Suppressor macrophage (primary cell): ENCODE data around the gene HTATSF1.

ENCODE experiments used
- DNase-seq, 4 experiments: peaks; one replicate each; pipeline ENCODE4 v3.0.0-alpha.2; 2020 to 2022
- total RNA-seq, 17 experiments: gene quantifications; one replicate each; lab custom pipeline; 2026; ENCODE audit warnings: mixed read lengths in 6 of 17, inconsistent platforms in 3 of 17; lab: John Stamatoyannopoulos, UW

Gene HTATSF1, protein sequence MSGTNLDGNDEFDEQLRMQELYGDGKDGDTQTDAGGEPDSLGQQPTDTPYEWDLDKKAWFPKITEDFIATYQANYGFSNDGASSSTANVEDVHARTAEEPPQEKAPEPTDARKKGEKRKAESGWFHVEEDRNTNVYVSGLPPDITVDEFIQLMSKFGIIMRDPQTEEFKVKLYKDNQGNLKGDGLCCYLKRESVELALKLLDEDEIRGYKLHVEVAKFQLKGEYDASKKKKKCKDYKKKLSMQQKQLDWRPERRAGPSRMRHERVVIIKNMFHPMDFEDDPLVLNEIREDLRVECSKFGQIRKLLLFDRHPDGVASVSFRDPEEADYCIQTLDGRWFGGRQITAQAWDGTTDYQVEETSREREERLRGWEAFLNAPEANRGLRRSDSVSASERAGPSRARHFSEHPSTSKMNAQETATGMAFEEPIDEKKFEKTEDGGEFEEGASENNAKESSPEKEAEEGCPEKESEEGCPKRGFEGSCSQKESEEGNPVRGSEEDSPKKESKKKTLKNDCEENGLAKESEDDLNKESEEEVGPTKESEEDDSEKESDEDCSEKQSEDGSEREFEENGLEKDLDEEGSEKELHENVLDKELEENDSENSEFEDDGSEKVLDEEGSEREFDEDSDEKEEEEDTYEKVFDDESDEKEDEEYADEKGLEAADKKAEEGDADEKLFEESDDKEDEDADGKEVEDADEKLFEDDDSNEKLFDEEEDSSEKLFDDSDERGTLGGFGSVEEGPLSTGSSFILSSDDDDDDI
- total RNA-seq = 21.4 to 67.7 (median 42.9) reads per million in 17 experiments

- peak in 2 of 4 experiments; percentile 12 to 27 for DNase-seq
Observed at GRCh38 chrX:136497556-136498052, at the start of gene HTATSF1. TSS of gene HTATSF1 (plus strand) at chrX:136497592. CDS start at chrX:136497685, 93 bp downstream.

GRCh38 chrX:136447968-136448367, 49.4 kb upstream of the HTATSF1 start:
- no peak for DNase-seq

- DNase-seq = no peak
Observed at GRCh38 chrX:136450050-136450830, 47.2 kb upstream of the HTATSF1 start.

DNA sequence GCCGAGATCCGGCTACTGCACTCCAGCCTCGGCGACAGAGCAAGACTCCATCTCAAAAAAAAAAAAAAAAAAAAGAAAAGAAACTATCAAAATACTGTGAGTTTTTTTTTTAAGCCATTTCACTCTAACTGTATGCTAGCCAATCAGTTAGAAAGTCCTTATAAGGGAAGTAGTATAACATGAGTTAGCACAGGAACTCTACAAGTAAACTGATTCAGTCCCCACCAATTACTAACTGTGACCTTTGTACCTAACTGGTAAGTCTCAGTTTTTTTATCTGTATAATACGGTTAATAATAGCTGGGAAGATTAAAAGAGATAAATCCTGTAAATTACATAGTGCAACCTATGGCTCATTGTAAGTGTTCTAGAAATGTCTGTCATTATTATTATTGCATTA, 44.8 kb upstream of the HTATSF1 start:
- DNase-seq = no peak

DNA sequence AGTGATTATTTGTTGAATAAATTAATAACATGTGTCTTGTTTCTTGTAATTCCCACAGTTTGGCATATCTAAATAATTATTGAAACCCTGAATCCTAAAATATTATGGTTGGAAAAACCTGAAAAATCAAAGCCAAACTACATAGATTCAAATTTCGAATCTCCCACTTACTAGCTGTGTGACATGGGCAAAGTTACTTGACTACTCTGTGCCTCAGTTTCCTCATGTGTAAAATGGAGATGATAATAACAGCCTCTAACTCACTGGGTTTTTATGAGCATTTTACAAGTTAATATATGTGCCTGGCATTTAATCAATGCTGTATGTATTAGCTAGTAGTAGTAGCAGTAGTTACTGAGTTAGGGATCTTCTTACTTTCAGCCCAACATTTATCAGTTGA, 44.3 kb upstream of the HTATSF1 start:
- DNase-seq = no peak

- no peak for DNase-seq
Observed at GRCh38 chrX:136453771-136454170, 43.6 kb upstream of the HTATSF1 start.

- no peak for DNase-seq
Observed at GRCh38 chrX:136456133-136456532, 41.3 kb upstream of the HTATSF1 start.

GRCh38 chrX:136457303-136457917, 40.0 kb upstream of the HTATSF1 start:
- no peak for DNase-seq

- no peak for DNase-seq
Observed at GRCh38 chrX:136464589-136464988, 32.8 kb upstream of the HTATSF1 start.

DNA sequence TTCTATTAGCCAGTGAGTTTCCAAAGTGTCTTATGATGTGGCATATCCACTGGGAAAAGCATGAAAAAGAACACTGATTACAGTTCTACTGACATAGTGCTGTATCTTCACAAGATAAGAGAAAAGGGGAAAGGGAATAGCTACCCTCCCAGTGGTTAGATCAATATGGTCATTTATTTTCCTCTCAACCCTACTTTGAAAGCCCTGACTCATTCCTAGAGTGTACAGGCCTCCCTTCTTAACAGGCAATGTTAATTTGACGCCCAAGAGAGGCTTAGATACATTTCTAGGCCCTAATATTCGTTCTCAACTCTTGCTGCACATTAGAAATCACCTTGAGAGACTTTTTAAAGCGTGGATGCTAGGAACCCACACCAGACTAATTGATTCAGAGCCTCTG, 30.1 kb upstream of the HTATSF1 start:
- DNase-seq = no peak

- no peak for DNase-seq
Observed at GRCh38 chrX:136468391-136469103, 28.8 kb upstream of the HTATSF1 start.

DNA sequence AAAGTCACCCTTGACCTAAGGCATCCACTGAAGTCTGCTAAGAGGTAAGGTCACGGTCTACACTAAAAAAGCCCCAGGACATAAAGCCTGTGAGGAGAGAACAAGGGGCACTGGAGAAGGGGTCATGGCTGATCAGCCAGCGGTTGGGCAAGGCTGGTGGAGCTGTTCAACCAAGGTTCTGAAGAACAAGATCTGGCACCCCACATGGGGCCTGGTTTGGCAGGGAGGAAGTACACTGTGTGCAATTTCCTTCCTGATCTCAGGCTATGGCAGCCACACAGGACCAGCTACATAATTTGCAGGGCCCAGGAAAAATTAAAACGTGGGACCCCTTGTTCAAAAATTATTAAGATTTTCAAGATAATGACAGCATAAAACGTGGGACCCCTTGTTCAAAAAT, 23.7 kb upstream of the HTATSF1 start:
- DNase-seq = no peak

DNA sequence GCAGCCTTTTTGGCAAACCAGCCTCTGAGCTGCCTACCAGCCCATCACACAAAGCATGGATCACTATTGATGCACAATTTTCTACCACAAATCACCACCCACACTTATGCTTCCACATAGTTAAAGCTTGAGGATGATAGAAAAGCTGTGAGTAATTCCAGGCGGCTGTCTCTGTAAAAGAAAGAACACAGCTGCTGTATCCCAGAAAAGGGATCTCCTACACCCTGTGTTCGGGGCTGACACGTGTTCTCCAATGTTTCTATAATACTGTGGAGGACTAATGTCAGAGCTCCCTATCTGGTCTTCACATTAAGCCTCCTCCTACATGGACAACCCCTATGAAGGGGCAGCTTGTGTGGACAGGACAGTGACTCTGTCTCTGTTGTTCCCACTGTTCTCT, 22.2 kb upstream of the HTATSF1 start:
- DNase-seq = no peak

GRCh38 chrX:136476501-136476900, 20.9 kb upstream of the HTATSF1 start:
- DNase-seq = no peak

DNA sequence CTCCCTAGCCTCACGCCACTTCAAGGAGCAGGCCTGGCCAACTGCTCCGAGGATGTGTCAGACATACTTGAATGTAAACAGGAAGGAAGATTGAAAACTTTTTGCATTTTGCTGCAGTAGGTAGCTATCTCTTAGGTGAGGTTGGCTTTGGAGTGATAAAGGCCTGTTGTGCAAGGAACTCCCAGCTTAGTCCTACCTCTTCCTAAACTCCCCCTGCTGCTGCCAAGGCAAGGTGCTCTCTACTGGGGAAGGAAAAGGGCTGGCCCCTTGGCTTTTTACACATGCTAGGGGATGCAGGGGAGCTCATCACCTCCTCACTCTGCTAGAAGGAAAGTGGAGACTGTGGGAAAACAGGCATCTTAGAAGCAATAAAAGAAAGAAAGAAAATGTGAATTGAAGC, 20.4 kb upstream of the HTATSF1 start:
- DNase-seq = no peak

- DNase-seq = no peak
Observed at GRCh38 chrX:136480383-136480782, 17.0 kb upstream of the HTATSF1 start.

DNA sequence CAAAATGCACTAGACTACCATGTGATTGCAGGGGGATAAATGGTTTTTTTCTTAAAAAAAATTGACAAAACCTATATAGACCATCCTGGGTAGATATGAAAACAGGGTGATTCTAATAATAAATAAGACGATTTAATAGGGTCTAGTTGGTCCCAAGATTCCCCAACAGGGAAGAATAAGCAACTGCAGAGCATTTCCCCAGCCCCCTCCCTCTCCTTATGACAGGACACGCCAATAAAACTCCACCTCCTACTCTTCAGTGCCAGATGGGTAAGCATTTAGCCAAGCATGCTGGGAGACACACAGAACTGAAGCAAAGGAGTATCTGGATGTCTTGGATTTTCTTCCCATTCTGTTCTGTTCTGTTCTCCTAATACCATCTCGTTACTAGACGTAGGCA, 9.7 kb upstream of the HTATSF1 start, which contains the start of gene BRS3:
BRS3 (plus strand) TSS at position 301 of the 400 bp plus-strand sequence. CDS start 168 bp downstream, outside the sequence.
- no peak for DNase-seq

GRCh38 chrX:136488706-136489105, 8.7 kb upstream of the HTATSF1 start:
- DNase-seq = no peak

DNA sequence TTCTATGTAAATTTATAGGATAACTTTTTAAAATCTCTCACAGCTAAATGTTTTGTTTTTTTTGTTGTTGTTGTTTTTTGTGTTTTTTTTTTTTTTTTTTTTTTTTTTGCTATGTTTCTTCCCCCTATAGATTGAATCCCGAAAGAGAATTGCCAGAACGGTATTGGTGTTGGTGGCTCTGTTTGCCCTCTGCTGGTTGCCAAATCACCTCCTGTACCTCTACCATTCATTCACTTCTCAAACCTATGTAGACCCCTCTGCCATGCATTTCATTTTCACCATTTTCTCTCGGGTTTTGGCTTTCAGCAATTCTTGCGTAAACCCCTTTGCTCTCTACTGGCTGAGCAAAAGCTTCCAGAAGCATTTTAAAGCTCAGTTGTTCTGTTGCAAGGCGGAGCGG, 5.6 kb upstream of the HTATSF1 start:
- no peak for DNase-seq

GRCh38 chrX:136493011-136493410, 4.4 kb upstream of the HTATSF1 start:
- no peak for DNase-seq

- DNase-seq = peak in 2 of 4 experiments; percentile 24 to 28
Observed at GRCh38 chrX:136495043-136495442, 2.3 kb upstream of the HTATSF1 start.
